ENCODE data around the gene PLXNA2. TPM values are rescaled to one million over a fixed set of nuclear protein-coding genes. Genes with fewer than 3 reads are reported as not detected.

PLXNA2 gene
- total and polyA plus RNA-seq, 2 of the 8 experiments (the other 6 are each of a cell fraction or from before 2014, with no cell fraction given), result 0.33 to 1.5 TPM

- no peak overlapping the region for H3K56ac ChIP-seq (replicated peaks; ENCODE audit: insufficient read length, low read depth, low read length)
- H2BK120ac ChIP-seq (replicated peaks; ENCODE audit: low read depth, low read length), result no peak overlapping the region
- no peak overlapping the region for H3K23ac ChIP-seq (ENCODE audit: insufficient read length)
- WGBS, 2 experiments (ENCODE audit: extremely low coverage in 1 of 2, insufficient coverage in 1 of 2, insufficient read length in 1 of 2, insufficient replicate concordance in 2 of 2, low coverage in 1 of 2, low lambda C conversion rate in 2 of 2, missing lambda C conversion rate in 1 of 2), result 80% methylated on average over 2 of the region's 2 CpGs; no CpG with 5 or more reads in 1 of the 2 experiments
- no peak overlapping the region for H3K27ac ChIP-seq (ENCODE audit: low read depth, low read length)
- ChIA-PET CTCF (ENCODE audit: partially characterized antibody) (interaction anchor here (1.4 kb wide), 1 partner anchor 242 kb away, joined by 4 read pairs; no protein-coding TSS in a partner anchor), POLR2A (ENCODE audit: partially characterized antibody) (no interaction called here)
- H3K18ac ChIP-seq (ENCODE audit: extremely low read depth, low read length), result no peak overlapping the region
- no peak overlapping the region for H2AFZ ChIP-seq (ENCODE audit: low read length)
- H2BK20ac ChIP-seq (ENCODE audit: low read length), result no peak overlapping the region
- no peaks in the 10 kb centered on the region for H3K27me3 ChIP-seq (replicated peaks in 1 of 4; ENCODE audit: control insufficient read depth in 3 of 4, extremely low read depth in 1 of 4, insufficient read depth in 3 of 4, low read length in 3 of 4)
- no peak overlapping the region for H2BK12ac ChIP-seq (ENCODE audit: low read depth, low read length)
- H3K9me3 ChIP-seq (ENCODE audit: insufficient read depth in 2 of 2, low read depth in 1 of 2, low read length in 1 of 2), result no peaks in the 10 kb centered on the region
- no peak for TF ChIP-seq ATF3 (IDR thresholded peaks at IDR 0.05; ENCODE audit: insufficient read depth, low read depth, low read length)
- no peak for TF ChIP-seq RFX5 (IDR thresholded peaks at IDR 0.05; ENCODE audit: borderline replicate concordance, low read depth, low read length)
- no peak for TF ChIP-seq TBP (IDR thresholded peaks at IDR 0.05; ENCODE audit: low read depth, low read length)
- no peak for TF ChIP-seq HDAC6 (IDR thresholded peaks at IDR 0.05; ENCODE audit: low read depth, low read length)
- DNase-seq (ENCODE audit: low read depth in 1 of 2, low spot score in 2 of 2), result no peak
- H3K4me3 ChIP-seq (ENCODE audit: extremely low read depth in 1 of 4, insufficient read depth in 2 of 4, low read depth in 3 of 4, low read length in 4 of 4), result no peak overlapping the region
- no peaks in the 10 kb centered on the region for H3K4me1 ChIP-seq (replicated peaks in 1 of 4; ENCODE audit: control insufficient read depth in 3 of 4, insufficient read depth in 4 of 4, low read length in 3 of 4)
- no peak overlapping the region for H4K91ac ChIP-seq (replicated peaks; ENCODE audit: insufficient read length, low read length)
- no peaks in the 10 kb centered on the region for H3K36me3 ChIP-seq (ENCODE audit: control insufficient read depth in 2 of 4, insufficient read depth in 4 of 4, low read length in 3 of 4)
- H3K9ac ChIP-seq (replicated peaks in 1 of 4; ENCODE audit: extremely low read depth in 1 of 4, low read depth in 3 of 4, low read length in 3 of 4), result no peak overlapping the region
- H4K20me1 ChIP-seq (replicated peaks in 1 of 2; ENCODE audit: control insufficient read depth in 1 of 2, insufficient read depth in 2 of 2, low read length in 2 of 2), result no peaks in the 10 kb centered on the region
- FAIRE-seq, result no peak
- no peak overlapping the region for H2BK15ac ChIP-seq (ENCODE audit: low read length)
- no peak overlapping the region for H3K4me2 ChIP-seq (ENCODE audit: insufficient read depth in 1 of 2, low read depth in 2 of 2, low read length in 2 of 2)
- H3K4ac ChIP-seq (replicated peaks; ENCODE audit: insufficient read length, low read depth, low read length), result no peak overlapping the region
- H3K14ac ChIP-seq (ENCODE audit: insufficient read length), result no peak overlapping the region
- H4K8ac ChIP-seq (ENCODE audit: extremely low read depth, insufficient read depth, low read length), result no peak overlapping the region
- no peaks in the 10 kb centered on the region for H3K79me2 ChIP-seq (ENCODE audit: control insufficient read depth in 1 of 2, insufficient read depth in 2 of 2, low read length in 2 of 2)
- H3K23me2 ChIP-seq (ENCODE audit: low read depth, low read length), result no peaks in the 10 kb centered on the region; the same call in 1 of the 2 replicates
- no peak overlapping the region for H2AK5ac ChIP-seq (ENCODE audit: low read depth, low read length)
- H3K79me1 ChIP-seq (ENCODE audit: low read depth, low read length), result no peaks in the 10 kb centered on the region
- no peak overlapping the region for H4K5ac ChIP-seq (ENCODE audit: insufficient read length, low read depth, low read length)
- H2BK5ac ChIP-seq (ENCODE audit: low read depth, low read length), result no peak overlapping the region
These were observed 20.4 kb upstream of the PLXNA2 start for GRCh38 chr1:208264469-208265121.
